A673 (cell line): ENCODE results near the gene MZT2A. TPM values are rescaled to one million over a fixed set of nuclear protein-coding genes. Genes with fewer than 3 reads are reported as not detected.
"Not testable (repeated sequence)": the region's sequence is repeated elsewhere in the genome, so short reads cannot be mapped to it uniquely, and the experiment has no call there.

Experiments used
- BruUV-seq: library from RNA; stranded (reverse); fragments of 400-500 nt; replicated peaks from 2 replicates; lab custom pipeline; 2021; lab: Mats Ljungman, UMichigan
- CTCF ChIA-PET: fragments of 300-600 bp; sonication (Branson Sonifier 250); formaldehyde crosslinking; loops from one replicate; lab custom pipeline; 2022; ENCODE audit warnings: antibody characterized with exemption; lab: Charles Lee
- POLR2A ChIA-PET: fragments of 300-600 bp; sonication (Branson Sonifier 250); formaldehyde crosslinking; loops from one replicate; lab custom pipeline; 2022; ENCODE audit warnings: antibody characterized with exemption; ENCODE audit not compliant: low non-redundant PET; lab: Charles Lee
- DNase-seq: peaks from one replicate; pipeline ENCODE4 v3.0.0-alpha.2; 2015; ENCODE audit warnings: low spot score
- H3K27ac ChIP-seq: fragments of 200-600 bp; sonication (generic); 2 replicates; pipeline ENCODE4 v1.5.1; 2016; ENCODE audit warnings: mixed run types, low read depth, mild to moderate bottlenecking, mixed read lengths, antibody characterized with exemption, low read length; ENCODE audit not compliant: poor library complexity, severe bottlenecking
- H3K27me3 ChIP-seq: fragments of 200-600 bp; sonication (generic); replicated peaks from 2 replicates; pipeline ENCODE4 v1.6.1; 2017; ENCODE audit warnings: mixed run types, low read depth, mild to moderate bottlenecking, mixed read lengths, antibody characterized with exemption, low read length; ENCODE audit not compliant: insufficient read depth, poor library complexity
- H3K36me3 ChIP-seq: fragments of 200-600 bp; sonication (generic); 2 replicates; pipeline ENCODE4 v1.6.1; 2016; ENCODE audit warnings: mixed run types, mild to moderate bottlenecking, mixed read lengths, antibody characterized with exemption, low read length; ENCODE audit not compliant: insufficient read depth, poor library complexity, severe bottlenecking
- H3K4me1 ChIP-seq: fragments of 200-600 bp; sonication (generic); 2 replicates; pipeline ENCODE4 v1.6.1; 2017; ENCODE audit warnings: mixed run types, mild to moderate bottlenecking, mixed read lengths, antibody characterized with exemption, low read length; ENCODE audit not compliant: insufficient read depth, poor library complexity, severe bottlenecking
- H3K4me3 ChIP-seq: fragments of 200-600 bp; sonication (generic); 2 replicates; pipeline ENCODE4 v1.5.1; 2016; ENCODE audit warnings: low read depth, mixed run types, mild to moderate bottlenecking, mixed read lengths, low read length; ENCODE audit not compliant: poor library complexity, severe bottlenecking
- H3K9me3 ChIP-seq: fragments of 200-600 bp; sonication (generic); 2 replicates; pipeline ENCODE4 v1.6.1; 2016; ENCODE audit warnings: mixed run types, low read depth, mild to moderate bottlenecking, mixed read lengths, antibody characterized with exemption, low read length; ENCODE audit not compliant: poor library complexity, severe bottlenecking
- EZH2 ChIP-seq: fragments of 200-600 bp; sonication (generic); IDR thresholded peaks from 2 replicates; pipeline ENCODE4 v1.6.1; 2017; ENCODE audit warnings: borderline replicate concordance, low read depth, mild to moderate bottlenecking, mixed read lengths, antibody characterized with exemption, low read length; ENCODE audit not compliant: poor library complexity, severe bottlenecking
- intact Hi-C: fragments of 100-400 bp; cut with micrococcal nuclease; formaldehyde crosslinking; loops from one replicate; pipeline ENCODE4 v1.10.0; 2022; ENCODE audit not compliant: unreplicated experiment
- total RNA-seq: library from RNA; stranded (reverse); gene quantifications from 2 replicates; pipeline ENCODE4 v1.2.3, GENCODE V29; 2021
- TF ChIP-seq, protein P1 (sequence below): fragments of 300-800, 200-600 bp; sonication (generic); conservative IDR thresholded peaks from 2 replicates; pipeline ENCODE4 v1.5.1; 2017; ENCODE audit warnings: low read depth, mild to moderate bottlenecking, antibody characterized with exemption, low read length, moderate library complexity, mixed read lengths

Gene MZT2A
- total RNA-seq, 1 experiment from 2014 or later, result 126 TPM

DNA sequence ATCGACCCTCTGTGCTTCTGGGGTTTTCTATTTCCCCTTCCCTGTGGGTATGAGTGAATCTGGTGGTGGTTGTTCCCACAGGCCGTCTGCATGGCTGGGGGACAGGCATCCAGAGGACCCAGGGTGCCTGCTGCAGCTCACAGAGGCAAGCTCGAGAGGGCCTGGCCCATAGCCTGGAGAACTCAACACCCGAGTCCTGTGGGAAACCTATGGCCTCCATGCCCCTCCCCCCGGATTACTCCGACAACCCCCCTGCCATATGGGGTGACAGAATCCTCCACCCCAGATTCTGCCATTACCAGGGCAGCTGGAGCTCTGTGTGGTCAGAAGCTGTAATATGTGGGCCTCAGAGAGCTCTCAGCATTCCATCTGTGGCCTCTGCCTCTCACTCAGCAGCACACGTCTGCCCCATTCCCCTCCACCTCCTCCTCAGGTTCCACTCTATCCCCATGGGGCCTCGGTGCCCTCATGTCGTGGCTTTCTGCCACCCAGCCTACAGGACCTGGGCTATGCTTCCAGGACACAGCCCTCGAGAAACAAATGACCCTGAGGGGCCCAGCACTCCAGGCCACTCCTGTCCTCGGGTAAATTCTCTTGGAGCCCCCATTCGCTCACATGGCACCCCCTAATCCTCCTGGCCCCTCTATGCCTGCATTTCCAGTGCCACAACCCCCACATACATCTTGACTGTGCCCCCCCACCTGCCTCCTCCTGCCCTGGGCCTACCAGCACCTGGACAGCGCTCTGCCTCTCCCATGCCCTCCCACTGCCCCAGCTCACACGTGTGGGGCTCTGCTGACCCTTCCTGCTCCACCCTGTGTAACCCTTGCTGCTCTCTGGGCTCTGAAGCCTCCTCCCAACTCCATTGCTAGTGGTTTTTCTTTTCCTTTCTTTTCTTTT lies 3.6 kb downstream of the MZT2A start:
- Histone ChIP-seq H3K27ac (no peak overlapping the region), H3K27me3 (no peaks in the 10 kb centered on the region), H3K36me3 (peaks cover 7% of the 10 kb centered on the region), H3K4me1 (no peaks in the 10 kb centered on the region), H3K4me3 (no peak overlapping the region), H3K9me3 (no peaks in the 10 kb centered on the region)
- intact Hi-C loops, result no loop called here
- BruUV-seq, result no TSS peak
- DNase-seq, result no peak
- POLR2A ChIA-PET, result interaction anchor here (0.7 kb wide), 1 partner anchor 1303 kb away, joined by 5 read pairs; no protein-coding TSS in a partner anchor
- CTCF ChIA-PET, result no interaction called here
- TF ChIP-seq, protein P1, sequence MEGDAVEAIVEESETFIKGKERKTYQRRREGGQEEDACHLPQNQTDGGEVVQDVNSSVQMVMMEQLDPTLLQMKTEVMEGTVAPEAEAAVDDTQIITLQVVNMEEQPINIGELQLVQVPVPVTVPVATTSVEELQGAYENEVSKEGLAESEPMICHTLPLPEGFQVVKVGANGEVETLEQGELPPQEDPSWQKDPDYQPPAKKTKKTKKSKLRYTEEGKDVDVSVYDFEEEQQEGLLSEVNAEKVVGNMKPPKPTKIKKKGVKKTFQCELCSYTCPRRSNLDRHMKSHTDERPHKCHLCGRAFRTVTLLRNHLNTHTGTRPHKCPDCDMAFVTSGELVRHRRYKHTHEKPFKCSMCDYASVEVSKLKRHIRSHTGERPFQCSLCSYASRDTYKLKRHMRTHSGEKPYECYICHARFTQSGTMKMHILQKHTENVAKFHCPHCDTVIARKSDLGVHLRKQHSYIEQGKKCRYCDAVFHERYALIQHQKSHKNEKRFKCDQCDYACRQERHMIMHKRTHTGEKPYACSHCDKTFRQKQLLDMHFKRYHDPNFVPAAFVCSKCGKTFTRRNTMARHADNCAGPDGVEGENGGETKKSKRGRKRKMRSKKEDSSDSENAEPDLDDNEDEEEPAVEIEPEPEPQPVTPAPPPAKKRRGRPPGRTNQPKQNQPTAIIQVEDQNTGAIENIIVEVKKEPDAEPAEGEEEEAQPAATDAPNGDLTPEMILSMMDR, result no peak
- TF ChIP-seq EZH2, result no peak

DNA sequence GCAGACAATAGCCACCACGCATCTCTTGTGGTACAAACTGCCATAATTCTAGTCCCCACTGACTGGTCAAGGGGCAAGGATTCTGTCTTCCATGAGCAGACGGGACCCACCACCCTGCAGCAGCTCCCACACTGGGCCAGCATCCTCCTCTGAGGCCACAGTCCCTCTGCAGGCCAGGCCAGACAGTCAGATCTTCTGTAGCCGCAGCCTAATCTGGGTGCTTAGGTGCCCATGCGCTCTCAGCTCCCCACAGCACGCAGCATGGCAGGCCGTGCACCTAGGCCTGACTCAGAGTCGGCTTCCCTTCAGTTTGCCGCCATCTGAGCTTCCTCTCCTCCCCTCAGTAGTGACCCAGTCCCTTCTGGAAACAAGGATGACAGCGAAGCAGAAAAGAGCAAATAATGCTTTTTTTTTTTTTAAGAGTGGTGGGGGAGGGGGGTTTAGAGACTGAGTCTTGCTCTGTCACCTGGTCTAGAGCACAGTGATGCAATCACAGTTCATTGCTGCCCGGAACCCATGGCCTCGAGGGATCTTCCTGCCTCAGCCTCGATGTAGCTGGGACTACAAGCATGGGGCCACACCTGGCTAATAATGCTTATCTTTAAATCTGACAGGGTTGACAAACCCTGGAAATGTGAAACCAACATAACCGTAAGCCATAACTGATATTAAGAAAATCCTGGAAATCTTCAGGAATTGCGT lies 5.8 kb downstream of the MZT2A start:
- H3K4me3 ChIP-seq, CTCF ChIA-PET, H3K27ac ChIP-seq, intact Hi-C loops, DNase-seq, H3K36me3 ChIP-seq, POLR2A ChIA-PET, BruUV-seq, H3K4me1 ChIP-seq, H3K27me3 ChIP-seq, H3K9me3 ChIP-seq: not testable (repeated sequence)

DNA sequence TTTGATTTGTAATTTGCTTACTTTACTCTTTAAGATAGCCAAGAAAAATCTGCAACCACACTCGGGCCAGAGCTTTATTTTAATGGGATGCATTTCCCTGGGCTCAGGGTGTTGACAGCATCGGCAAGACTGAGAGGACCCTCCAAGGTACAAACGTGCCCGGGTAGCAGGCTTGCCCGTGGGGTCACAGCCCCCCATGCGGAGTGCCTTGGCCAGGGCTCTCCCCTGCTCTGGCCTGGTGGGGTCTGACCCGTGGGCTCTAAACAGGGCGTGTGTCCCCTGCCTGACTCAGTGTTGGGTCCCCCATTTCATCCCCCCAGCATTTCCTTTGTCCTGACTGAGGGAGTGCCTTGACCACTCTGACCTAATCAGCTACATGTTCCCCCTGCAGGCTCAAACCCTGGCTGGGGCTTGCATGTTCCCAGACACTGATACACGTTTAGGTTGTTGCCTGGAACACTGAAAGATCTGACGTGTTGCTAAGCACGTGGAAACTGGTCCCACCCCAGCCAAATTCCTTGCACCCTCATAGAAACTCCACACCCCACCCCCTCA lies 7.2 kb downstream of the MZT2A start:
- H3K36me3 ChIP-seq, H3K27ac ChIP-seq, CTCF ChIA-PET, H3K4me3 ChIP-seq, DNase-seq, POLR2A ChIA-PET, H3K9me3 ChIP-seq, H3K27me3 ChIP-seq, BruUV-seq, H3K4me1 ChIP-seq, intact Hi-C loops: not testable (repeated sequence)

DNA sequence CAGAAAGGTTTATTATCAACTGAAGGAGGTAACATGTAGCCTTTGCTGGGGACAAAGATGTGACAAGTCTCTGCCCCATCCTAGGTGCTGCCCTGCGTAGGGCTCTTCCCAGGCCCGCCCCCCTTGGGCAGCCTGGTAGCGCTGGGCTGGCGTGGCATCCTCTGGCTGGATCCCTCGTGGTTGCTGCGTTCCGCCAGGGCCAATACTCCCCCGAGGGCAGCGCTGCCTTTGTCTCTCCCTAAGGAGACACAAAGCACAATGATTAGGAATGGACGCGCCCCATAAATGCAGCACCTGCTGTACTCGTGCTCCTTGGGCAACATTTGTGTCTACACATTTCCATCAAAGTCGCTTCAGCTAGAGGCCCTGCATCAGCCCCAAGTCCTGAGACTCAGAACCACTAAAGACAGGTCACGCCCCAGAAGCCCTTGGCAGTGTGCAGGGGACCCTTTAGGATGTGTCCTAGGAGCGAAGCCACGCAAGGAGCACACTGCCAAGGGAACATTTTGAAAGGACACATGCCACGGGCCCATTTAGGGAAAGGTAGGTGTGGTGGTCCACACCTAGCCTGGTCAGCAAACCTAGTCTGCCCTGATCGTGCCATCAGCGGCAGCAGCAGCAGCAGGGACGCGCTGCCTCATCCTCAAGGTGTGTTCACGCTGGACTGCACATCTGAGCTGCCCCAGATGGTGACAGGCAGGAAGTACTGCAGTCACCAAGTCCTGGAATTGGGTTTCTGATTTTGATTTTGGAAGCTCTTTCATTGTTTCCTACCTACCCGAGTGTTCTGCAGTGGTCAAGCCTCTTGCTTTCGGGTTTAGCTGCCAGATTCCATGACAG lies 8.0 kb downstream of the MZT2A start:
- H3K27me3 ChIP-seq, H3K27ac ChIP-seq, H3K4me1 ChIP-seq, DNase-seq, intact Hi-C loops, POLR2A ChIA-PET, H3K4me3 ChIP-seq, BruUV-seq, H3K36me3 ChIP-seq, CTCF ChIA-PET, H3K9me3 ChIP-seq: not testable (repeated sequence)

DNA sequence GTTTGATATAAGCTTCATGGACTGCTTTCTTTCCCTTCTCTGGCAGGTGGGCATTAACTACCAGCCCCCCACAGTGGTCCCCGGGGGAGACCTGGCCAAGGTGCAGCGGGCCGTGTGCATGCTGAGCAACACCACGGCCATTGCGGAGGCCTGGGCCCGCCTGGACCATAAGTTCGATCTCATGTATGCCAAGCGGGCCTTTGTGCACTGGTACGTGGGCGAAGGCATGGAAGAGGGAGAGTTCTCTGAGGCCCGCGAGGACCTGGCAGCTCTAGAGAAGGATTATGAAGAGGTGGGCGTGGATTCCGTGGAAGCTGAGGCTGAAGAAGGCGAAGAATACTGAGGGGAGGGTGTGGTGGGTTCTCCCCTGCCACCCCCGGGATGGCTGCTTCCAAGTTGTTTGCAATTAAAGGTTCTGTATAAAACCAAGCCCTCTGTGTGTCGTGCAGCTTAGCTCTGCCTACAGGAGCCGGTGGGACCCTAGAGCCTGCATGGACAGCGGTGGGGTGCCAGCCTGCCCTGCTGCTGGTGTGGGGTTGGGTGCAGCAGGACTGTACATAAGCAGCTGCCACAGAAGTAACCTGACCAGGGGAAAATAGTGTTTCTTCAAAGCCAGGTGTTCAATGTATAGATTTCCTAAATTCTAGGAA lies 9.6 kb downstream of the MZT2A start:
- CTCF ChIA-PET, H3K4me3 ChIP-seq, H3K36me3 ChIP-seq, DNase-seq, H3K4me1 ChIP-seq, H3K27me3 ChIP-seq, H3K27ac ChIP-seq, POLR2A ChIA-PET, intact Hi-C loops, BruUV-seq, H3K9me3 ChIP-seq: not testable (repeated sequence)

DNA sequence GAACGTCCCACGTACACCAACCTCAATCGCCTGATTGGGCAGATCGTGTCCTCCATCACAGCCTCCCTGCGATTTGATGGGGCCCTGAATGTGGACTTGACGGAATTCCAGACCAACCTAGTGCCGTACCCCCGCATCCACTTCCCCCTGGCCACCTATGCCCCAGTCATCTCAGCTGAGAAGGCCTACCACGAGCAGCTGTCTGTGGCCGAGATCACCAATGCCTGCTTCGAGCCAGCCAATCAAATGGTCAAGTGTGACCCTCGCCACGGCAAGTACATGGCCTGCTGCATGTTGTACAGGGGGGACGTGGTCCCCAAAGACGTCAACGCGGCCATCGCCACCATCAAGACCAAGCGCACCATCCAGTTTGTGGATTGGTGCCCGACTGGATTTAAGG lies 11.8 kb downstream of the MZT2A start:
- H3K27me3 ChIP-seq, intact Hi-C loops, H3K9me3 ChIP-seq, H3K27ac ChIP-seq, POLR2A ChIA-PET, DNase-seq, H3K4me3 ChIP-seq, H3K4me1 ChIP-seq, BruUV-seq, H3K36me3 ChIP-seq, CTCF ChIA-PET: not testable (repeated sequence)
